NCI-H146 (cell line): ENCODE data around the gene TRAF7.
"Not testable (repeated sequence)": the region's sequence is repeated elsewhere in the genome, so short reads cannot be mapped to it uniquely, and the experiment has no call there.

Source experiments
- DNase-seq: peaks from one replicate; lab custom pipeline; 2025; lab: John Stamatoyannopoulos, UW

The TRAF7 gene

GRCh38 chr16:2203119-2203688, 47.6 kb downstream of the TRAF7 start:
- not testable (repeated sequence) for DNase-seq

- DNase-seq, result no peak
Observed at GRCh38 chr16:2204416-2205103, 49.0 kb downstream of the TRAF7 start.

GRCh38 chr16:2205104-2205966, 49.8 kb downstream of the TRAF7 start, which contains the start of gene MLST8:
TSS of gene MLST8 (plus strand) at chr16:2205454. CDS start at chr16:2206086, 632 bp downstream.
- peak; percentile 84 for DNase-seq

- DNase-seq, result no peak
Observed at GRCh38 chr16:2205967-2206313, 50.4 kb downstream of the TRAF7 start.

- DNase-seq, result no peak
Observed at GRCh38 chr16:2206420-2206779, 50.8 kb downstream of the TRAF7 start.

- DNase-seq, result no peak
Observed at GRCh38 chr16:2206780-2207433, 51.3 kb downstream of the TRAF7 start.

GRCh38 chr16:2207872-2208271, 52.3 kb downstream of the TRAF7 start:
- DNase-seq, result no peak

GRCh38 chr16:2208308-2208707, 52.7 kb downstream of the TRAF7 start:
- DNase-seq, result no peak

- no peak for DNase-seq
Observed at GRCh38 chr16:2208772-2209171, 53.2 kb downstream of the TRAF7 start.

GRCh38 chr16:2209258-2210008, 53.9 kb downstream of the TRAF7 start:
- no peak for DNase-seq

GRCh38 chr16:2210009-2210332, 54.4 kb downstream of the TRAF7 start:
- DNase-seq, result no peak

- no peak for DNase-seq
Observed at GRCh38 chr16:2210386-2211365, 55.1 kb downstream of the TRAF7 start, which contains the start of gene BRICD5. TSS of gene BRICD5 (minus strand) at chr16:2210863. CDS start at chr16:2210833, 30 bp downstream.

- DNase-seq, result no peak
Observed at GRCh38 chr16:2211923-2212347, 56.4 kb downstream of the TRAF7 start.

- no peak for DNase-seq
Observed at GRCh38 chr16:2212362-2213324, 57.1 kb downstream of the TRAF7 start.

GRCh38 chr16:2213817-2214718, 58.5 kb downstream of the TRAF7 start:
- peak; percentile 69 for DNase-seq

GRCh38 chr16:2214719-2214968, 59.1 kb downstream of the TRAF7 start, which contains the start of gene PGP:
TSS of gene PGP (minus strand) at chr16:2214840. CDS start at chr16:2214777, 63 bp downstream.
- no peak for DNase-seq

GRCh38 chr16:2216330-2216729, 60.7 kb downstream of the TRAF7 start:
- no peak for DNase-seq

GRCh38 chr16:2223221-2223941, 67.8 kb downstream of the TRAF7 start, which contains the start of gene E4F1:
TSS of gene E4F1 (plus strand) at chr16:2223591. CDS start at chr16:2223614, 23 bp downstream.
- DNase-seq, result peak; percentile 100
